CD4-positive, alpha-beta T cell treated with Interferon gamma for 1 hour (primary cell): ENCODE data around the gene DAZAP1.
A peak's percentile ranks its signal among the peaks of the same experiment; 100 is the strongest.

Source experiments
- DNase-seq: peaks from one replicate; pipeline ENCODE4 v3.0.0-alpha.2; 2020

The DAZAP1 gene

DNA sequence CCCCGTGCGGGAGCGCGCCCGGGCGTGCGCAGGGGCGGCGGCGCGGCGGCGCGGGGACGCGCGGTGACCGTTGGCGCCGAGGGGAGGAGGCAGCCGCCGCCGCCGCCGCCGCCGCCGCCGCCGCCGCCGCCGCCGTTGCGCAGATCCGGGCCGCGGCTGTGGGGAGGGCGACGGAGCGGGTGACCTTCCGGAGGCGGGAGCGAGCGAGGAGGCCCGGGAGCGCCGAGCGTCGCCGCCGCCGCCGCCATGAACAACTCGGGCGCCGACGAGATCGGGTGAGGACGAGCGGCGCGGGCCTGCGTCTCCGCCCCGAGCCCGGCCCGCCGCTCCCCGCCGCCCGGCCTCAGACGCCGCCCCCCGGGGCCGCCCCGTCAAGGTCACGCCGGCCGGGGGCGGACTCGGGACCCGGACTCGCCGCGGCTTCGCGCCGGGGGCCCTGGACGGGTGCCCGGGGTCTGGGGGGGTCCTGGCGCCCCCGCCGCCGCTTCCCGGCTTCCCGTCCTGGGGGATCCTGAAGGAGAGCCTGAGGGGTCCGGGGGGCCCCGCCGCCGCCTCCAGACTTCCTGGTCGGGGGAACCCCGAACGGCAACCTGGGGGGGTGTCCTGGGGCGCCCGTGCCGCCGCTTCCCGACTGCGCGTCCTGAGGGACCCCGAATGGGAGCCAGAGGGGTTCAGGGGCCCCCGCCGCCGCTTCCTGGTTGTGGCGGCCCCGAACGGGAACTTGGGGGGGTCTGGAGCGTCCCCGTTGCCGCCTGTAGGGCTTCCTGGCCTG lies at the start of gene DAZAP1:
DAZAP1 (plus strand) TSS at position 59 of the 772 bp plus-strand sequence; CDS start at position 247, 188 bp downstream.
- DNase-seq: peak; percentile 22

DNA sequence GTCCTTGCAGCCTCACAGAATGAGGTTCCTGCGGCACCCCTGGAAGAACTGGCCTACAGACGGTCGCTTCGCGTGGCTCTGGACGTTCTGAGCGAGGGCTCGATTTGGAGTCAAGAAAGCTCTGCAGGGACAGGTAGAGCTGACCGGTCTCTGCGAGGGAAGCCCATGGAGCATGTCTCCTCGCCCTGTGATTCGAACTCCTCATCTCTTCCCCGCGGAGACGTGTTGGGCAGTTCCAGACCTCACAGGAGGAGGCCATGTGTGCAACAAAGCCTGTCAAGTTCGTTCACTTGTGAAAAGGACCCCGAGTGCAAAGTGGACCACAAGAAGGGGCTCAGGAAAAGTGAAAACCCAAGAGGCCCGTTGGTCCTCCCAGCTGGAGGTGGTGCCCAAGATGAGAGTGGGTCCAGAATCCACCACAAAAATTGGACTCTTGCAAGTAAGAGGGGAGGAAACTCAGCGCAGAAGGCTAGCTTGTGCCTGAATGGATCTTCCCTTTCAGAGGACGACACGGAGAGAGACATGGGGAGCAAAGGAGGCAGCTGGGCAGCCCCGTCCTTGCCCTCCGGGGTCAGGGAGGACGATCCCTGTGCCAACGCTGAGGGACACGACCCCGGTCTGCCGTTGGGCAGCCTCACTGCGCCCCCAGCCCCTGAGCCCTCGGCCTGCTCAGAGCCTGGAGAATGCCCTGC lies 47.1 kb upstream of the DAZAP1 start:
- DNase-seq: no peak

DNA sequence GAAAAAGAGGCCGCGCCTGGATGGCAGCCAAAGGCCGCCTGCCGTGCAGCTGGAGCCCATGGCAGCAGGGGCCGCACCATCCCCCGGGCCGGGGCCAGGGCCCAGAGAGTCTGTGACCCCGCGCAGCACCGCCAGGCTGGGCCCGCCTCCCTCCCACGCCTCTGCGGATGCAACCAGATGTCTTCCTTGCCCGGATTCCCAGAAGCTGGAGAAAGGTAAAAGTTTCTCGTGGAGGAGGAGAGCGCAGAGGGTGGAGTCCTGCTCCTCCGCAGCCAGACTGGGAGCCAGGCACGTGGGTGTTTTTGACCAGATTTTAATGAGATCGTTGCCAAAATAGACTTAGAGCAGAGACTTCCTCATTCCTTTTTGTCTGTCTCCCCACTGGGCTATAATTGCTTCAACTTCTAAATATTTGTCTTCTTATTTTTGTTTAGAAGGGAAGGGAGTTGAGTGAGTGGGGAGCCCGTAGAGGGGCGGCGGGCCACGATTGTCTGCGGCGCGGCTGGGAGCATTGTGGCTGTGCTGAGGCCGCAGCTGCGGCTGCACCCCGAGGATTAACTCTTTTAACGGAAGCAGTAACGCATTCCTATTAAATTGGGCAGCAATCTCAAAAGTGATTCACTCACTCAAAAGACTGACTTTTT lies 46.4 kb upstream of the DAZAP1 start:
- no peak for DNase-seq

DNA sequence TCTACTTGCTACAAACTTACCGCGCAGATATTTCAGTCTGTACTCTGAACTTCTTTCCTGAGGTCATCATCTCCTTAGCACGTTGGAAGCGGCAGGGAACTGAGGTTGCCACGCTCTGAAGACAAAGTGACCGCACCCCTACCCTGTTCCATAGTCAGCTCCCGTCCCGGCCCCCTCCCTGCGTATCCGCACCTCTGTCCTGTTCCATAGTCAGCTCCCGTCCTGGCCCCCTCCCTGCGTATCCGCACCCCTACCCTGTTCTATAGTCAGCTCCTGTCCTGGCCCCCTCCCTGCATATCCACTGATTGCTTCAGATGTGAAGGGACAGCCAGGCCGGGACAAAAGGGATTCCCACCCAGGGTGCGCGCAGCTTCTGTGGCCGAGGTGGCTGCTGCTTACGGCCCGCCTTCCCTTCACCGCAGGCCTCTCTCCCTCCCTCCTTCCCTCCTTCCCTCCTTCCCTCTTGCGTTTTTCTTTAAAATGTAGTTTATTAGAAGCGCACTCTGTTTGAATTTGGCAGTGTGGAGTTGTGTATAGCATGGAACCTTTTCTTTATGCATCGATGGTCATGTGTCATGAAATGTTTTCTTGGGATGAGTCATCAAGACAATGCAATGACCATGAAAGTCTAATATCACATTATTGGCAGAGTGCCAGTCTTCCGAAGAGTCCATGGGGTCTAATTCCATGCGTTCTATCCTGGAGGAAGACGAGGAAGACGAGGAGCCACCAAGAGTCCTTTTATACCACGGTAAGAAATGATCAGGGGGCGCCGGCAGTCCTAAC lies 45.6 kb upstream of the DAZAP1 start:
- DNase-seq: no peak

DNA sequence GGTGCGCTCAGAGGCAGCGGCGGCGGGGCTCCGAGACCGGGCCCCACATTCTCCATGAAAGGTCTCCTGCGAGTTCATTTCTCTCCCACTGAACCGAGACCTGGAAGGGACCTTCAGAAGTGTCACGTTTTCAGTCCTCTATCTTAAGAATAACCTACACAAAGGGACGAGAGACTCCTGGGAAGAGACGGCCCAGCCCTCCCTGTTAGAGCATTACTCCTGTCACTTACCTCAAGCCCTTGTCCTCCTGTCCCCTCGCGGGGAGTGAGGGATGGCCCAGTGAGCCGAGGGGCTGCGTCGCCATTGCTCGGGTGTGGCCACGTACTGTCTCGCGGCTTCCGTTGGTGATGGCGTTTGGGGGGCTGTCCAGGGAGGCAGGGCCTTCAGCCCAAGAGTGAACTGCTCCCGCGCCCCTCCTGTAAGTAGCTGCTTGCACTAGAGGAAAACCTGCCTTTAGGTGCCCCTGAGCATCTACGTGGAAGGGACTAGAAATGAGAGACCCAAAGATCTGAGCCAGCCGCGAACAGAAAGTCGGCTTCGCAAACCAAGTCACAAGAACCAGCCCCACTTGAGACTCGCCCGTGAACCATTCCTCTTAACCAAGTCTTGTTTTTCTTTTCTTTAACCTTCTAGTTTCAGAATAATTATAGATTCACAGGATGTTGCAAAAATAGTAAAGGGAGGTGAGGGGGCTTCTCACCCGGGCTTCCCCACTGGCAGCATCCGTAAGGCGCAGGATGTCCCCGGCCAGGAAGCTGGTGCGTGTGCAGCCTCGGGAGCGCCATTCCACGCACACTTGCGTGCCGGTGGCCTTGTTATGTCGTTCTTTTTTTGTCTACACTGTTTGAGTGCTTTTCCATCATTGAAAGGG lies 44.8 kb upstream of the DAZAP1 start:
- DNase-seq: no peak

DNA sequence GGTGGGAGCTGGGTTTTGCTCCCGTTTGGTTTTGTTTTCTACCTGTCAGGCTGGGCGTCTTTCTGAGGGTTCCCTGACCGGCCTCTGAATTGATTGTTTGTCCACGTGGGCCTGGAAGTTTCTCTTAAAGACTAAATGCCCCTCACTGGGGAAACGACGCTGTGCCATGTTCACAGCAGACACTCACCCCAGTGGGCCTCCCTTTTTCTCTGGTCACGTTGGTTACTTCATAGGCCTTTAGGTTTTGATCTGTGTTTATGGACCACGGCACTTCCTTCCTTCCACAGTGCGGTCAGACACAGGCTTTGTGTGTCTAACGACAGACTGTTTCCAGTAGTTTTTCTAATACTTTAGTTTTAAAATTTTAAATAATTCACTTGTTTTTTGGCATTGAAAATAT lies 43.8 kb upstream of the DAZAP1 start:
- DNase-seq: peak; percentile 40

DNA sequence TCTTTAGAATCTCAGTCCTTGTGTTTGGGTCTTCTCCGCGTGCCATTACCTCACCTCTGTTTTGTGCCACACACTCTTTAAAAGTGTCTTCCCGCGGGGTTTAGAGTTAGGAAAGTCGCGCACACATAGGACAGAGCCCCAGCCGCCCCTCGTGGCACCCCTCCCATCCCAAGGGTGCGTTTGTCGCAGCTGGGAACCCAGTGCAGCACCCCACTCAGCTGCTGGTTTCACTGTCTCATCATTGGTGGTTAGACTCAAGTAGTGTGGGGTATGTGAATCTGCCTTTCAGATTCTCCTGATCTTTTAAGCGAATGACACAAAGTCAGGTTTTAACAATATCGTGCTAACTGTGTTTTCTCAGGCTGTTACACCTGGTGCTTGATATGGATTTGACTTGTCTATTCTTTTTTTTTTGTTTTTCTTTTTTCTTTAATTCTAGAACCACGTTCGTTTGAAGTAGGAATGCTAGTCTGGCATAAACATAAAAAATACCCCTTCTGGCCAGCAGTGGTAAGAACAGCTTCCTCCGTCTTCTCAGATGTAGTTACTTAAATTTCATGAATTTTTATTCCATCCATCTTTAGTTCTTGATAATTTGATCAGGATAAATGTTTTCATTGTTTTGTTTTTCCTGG lies 43.2 kb upstream of the DAZAP1 start:
- DNase-seq: no peak

DNA sequence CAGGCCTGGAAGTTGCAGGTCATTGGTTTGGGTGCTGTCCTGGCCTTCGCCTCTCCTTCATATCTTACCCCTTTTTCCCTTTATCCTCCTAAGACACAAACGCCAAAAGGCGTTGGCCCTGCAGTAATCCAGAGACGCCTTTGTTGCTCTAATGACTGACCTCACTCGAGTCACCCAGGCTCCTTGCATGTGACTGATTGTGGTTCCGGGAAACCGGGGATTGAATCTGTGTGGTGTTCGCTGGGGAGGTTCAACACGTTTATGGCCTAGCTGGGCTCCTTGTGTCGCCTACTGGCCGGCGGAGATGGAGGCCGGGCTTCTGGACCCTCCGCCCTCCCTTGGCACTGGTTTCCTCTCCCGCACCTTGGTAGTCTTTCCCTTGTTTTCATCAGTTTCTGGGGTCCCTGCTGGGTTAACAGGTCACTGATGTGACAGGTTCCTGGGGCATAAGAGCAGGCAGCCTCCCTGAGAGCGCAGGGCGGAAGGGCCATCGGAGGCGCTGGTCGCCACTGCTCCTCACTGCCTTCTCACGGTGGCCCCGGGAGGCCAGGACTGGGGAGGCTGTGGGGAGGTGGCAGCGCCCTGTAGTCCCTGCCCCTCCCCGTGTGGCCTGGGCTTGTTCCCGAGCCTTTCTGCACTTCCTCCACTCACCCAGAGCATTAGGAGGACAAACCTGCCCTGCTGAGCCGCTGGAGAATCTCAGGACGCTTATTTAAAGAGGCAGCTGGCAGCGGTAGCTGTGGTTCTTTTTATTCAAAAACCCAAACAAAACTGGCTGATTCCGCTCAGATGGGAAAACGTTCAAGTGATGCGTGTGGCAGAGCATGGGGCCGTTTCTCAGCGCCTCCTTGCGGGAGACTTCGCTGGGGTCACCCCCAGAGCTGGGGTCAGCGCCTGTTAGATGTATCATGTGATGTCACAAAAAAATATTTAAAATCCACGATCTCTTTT lies 41.8 kb upstream of the DAZAP1 start:
- DNase-seq: no peak

DNA sequence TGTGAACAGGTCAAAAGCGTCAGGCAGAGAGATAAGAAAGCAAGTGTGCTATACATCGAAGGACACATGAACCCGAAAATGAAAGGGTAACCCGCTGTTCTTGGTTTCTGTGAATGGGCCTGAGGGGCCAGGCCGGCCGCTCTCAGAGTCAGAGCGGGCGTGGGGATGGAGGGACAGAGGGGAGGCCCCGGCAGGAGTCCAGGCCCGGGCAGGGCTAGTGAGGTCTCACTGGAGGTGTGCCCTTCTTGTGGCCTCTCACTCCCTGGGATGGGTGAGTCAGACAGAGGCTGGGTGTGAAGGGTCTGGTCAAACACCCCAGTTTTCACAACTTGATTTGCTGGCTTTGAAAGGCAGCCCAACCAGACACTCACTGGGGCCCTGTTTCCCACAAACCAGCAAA lies 41.1 kb upstream of the DAZAP1 start:
- no peak for DNase-seq

DNA sequence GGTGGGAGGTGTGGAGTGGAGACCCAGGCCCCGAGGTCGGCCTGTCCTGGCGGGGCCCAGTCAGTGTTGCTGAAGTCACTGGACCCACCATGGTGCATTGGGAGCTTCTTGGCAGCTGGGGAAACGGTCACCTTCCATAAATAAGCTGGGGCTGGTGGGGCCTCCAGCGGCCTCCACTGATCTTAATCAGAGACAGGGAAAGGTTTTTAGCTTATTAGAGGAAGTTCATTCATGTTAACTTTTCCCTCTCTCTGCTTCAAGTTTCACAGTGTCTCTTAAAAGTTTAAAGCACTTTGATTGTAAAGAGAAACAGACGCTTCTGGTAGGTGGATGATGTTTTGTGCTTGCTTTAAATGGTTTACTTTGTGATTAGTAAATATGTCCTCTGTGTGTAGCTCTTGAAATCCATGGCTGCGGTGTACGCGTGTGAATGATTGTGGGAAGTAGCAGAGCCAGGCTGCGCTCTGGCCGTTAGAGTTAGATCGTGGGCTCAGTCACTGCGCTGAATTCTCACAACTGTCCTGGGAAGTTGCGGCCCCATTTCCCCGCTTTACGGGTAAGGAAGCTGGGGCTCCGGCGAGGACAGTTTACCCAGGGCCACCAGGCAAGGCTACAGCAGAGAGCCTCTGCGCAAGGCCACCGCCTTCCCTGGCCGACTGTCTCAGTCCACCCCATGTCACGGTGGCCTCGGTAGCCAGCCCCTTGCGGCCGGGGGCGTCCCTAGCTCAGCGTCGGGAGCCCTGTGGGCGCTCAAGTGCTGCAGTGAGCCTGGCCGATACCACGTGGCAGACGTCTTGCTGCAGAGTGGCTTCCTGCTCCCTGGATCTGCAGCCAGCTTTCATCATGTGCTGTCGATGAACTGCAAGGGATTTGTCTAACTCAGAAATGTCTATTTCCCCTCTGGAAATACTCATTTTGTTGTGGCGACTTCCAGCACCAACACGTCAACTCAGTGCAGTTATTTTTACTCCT lies 40.2 kb upstream of the DAZAP1 start:
- no peak for DNase-seq

DNA sequence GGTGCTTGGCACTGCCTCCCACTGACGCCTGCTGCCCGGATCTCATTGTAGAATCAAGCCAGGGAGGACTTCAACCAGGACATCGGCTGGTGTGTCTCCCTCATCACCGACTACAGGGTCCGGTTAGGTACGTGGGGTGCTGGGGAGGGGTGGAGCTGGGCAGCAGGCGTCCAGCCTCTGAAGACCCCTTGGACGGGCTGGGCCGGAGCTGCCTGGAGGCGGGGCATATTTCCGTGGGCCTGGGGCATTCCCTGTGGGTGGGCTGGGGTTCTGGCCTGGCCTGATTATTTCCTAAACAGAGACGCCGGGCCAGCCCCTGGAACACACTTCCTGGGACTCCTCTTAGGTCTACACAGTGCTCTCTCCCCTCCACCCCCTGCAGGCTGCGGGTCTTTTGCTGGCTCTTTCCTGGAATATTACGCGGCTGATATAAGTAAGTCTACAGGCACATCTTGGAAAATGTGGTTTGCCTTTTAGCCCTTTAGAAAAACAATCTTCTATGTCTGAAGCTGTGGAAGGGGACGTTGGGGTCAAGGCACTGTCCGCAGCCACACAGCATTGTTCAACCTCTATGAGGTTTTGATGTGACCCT lies 38.1 kb upstream of the DAZAP1 start:
- no peak for DNase-seq

DNA sequence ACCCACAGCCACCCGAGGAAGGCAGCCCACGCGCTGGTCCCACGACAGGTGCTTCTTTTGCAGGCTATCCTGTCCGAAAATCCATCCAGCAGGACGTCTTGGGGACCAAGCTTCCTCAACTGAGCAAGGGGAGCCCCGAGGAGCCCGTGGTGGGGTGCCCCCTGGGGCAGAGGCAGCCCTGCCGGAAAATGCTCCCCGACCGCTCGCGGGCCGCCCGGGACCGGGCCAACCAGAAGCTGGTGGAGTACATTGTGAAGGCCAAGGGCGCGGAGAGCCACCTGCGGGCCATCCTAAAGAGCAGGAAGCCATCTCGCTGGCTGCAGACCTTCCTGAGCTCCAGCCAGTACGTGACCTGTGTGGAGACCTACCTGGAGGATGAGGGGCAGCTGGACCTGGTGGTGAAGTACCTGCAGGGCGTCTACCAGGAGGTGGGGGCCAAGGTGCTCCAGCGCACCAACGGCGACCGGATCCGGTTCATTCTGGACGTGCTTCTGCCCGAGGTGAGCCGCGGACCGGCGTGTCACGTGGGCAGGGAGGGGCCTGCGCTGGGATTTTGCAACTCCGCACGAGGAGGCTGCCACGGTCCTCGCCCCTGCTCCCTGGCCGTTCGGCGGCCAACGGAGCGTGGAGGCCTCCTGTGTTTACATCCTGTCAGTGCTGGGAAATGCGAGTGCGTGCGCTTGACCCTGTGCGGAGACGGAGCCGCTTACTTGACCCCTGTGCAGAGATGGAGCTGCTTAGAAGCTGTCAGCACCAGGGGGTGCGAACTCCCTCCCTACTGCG lies 36.6 kb upstream of the DAZAP1 start:
- no peak for DNase-seq

DNA sequence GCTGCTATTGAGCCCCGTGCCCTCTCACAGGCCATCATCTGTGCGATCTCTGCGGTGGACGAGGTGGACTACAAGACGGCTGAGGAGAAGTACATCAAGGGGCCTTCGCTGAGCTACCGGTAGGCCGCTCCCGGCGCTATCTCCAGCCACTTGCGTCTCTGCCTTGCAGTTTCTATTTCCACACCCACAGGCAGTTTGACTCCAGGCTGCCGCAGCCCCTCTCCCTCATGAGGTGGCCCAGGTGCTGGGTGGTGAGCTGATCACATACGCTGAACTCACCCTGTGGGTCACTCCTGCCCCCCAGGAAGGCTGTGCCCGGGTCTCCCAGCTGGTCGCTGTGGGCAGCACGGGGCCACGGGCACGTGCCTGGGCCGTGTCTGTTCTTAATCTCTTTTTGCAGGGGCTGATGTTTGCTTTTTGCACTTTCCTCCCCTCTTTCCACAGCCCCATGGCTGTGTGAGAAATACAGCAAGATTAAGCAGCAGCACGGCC lies 34.3 kb upstream of the DAZAP1 start:
- DNase-seq: no peak

DNA sequence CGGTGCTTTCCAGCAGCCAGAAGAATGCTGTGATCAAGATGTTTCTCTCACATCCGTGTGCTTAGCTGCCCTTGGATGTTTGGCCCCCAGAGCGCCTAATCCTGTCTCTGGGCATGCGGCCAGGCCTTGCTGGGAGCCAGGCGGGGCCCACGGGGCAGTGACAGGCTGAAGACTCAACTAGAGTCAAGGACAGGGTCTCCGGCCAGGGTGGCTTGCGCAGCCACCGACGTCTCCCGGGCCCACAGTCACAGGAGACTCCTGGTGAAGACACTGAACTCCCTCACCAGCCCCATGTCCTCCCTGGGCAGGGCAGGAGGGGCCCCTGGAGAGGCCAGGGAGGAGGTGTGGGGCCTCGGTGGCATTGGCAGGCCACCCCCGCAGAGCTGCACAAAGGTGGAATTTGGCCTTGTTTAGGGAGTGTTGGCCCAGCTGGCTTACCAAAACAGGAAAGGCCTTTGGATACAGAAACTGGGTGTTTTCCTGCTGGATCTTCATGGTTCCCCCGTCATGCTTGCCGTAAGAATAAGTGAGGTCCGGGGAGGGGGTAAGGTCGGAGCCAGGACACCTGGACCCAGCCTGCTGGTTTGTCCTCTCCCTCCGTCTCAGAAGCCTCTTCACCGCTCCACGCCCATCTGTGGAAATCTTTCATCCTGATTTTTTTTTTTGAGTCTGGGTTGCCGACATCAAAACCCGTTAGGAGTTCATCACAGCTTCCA lies 33.7 kb upstream of the DAZAP1 start:
- no peak for DNase-seq

DNA sequence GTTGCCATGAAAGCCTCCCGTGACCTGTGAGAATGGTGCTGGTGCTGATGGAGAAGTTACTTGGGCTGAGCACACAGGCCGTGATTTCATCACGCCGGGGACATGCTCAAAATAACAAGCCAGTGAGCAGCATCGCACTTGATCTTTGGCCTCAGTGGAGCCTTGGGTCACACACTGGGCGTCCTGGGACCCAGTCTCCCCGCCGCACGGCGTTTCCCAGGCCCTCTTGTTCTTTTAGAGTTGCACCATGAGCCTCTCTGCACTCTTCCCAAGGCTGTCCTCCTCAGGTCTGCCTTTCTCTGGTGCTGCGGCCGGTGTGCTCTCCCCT lies 33.2 kb upstream of the DAZAP1 start:
- no peak for DNase-seq

DNA sequence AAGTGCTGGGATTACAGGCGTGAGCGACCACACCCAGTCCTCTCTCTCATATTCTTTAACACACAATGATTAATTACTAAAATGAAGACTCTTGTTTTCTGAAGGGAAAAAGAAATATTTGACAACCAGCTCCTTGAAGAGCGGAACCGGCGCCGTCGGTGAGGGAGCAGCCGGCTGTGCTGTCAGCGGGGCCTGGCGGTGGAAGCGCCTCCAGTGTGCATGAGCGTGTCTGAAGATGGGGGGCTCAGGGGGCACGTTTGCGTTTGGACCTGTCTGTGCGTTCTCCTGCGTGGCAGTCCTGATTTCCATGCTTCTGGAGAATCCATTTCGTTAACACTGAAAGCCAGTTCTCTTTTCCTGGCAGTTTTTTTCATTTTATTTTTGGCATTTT lies 31.0 kb upstream of the DAZAP1 start:
- no peak for DNase-seq
